Brain pericyte (primary cell): ENCODE measurements around the gene IFNAR1.
A peak's percentile ranks its signal among the peaks of the same experiment; 100 is the strongest.

Source experiments
- DNase-seq: peaks from one replicate; pipeline ENCODE4 v3.0.0-alpha.2; 2012; ENCODE audit warnings: low read depth, low spot score

Gene IFNAR1

GRCh38 chr21:33402001-33402979 is 77.5 kb downstream of the IFNAR1 start:
- DNase-seq = peak; percentile 36

- no peak for DNase-seq
These were observed 78.5 kb downstream of the IFNAR1 start, which contains the start of gene IFNGR2 for GRCh38 chr21:33403128-33403785. Gene IFNGR2 (plus strand): TSS chr21:33403413. CDS start chr21:33403544, 131 bp downstream.

- no peak for DNase-seq
These were observed 79.2 kb downstream of the IFNAR1 start for GRCh38 chr21:33403786-33404585.

- DNase-seq = no peak
These were observed 81.7 kb downstream of the IFNAR1 start for GRCh38 chr21:33406493-33406892.
